ENCODE data around the gene ATAD5. TPM values are rescaled to one million over a fixed set of nuclear protein-coding genes. Genes with fewer than 3 reads are reported as not detected.

The ATAD5 gene
- total and polyA plus RNA-seq, 2 of the 13 experiments (the other 11 are each of a cell fraction or from before 2014, with no cell fraction given) = 1.8 to 10.7 TPM

GRCh38 chr17:30824356-30825145 is 7.2 kb upstream of the ATAD5 start, which contains the start of gene CRLF3 (continued):
- TF ChIP-seq ZNF670 (CRISPR knock-in tag; IDR thresholded peaks at IDR 0.05; ENCODE audit: borderline replicate concordance) (0 out of 2 replicates have a peak, but pooled peaks have one; percentile 85), ETV5 (CRISPR knock-in tag; IDR thresholded peaks at IDR 0.05; ENCODE audit: borderline replicate concordance) (peak; percentile 51), FOXC1 (CRISPR knock-in tag; IDR thresholded peaks at IDR 0.05; ENCODE audit: borderline replicate concordance) (peak; percentile 59; the same call in 1 of the 2 replicates), MXD3 (CRISPR knock-in tag; IDR thresholded peaks at IDR 0.05) (no peak), NFE2 (CRISPR knock-in tag; IDR thresholded peaks at IDR 0.05) (no peak), ELF1 (CRISPR knock-in tag; IDR thresholded peaks at IDR 0.05) (peak; percentile 63; the same call in 1 of the 2 replicates), GLI4 (CRISPR knock-in tag; IDR thresholded peaks at IDR 0.05; ENCODE audit: borderline replicate concordance) (no peak), ZNF652 (CRISPR knock-in tag; IDR thresholded peaks at IDR 0.05; ENCODE audit: borderline replicate concordance, low read depth) (no peak), ZNF326 (CRISPR knock-in tag; IDR thresholded peaks at IDR 0.05; ENCODE audit: borderline replicate concordance) (no peak), HDAC2 (CRISPR knock-in tag; IDR thresholded peaks at IDR 0.05) (peak; percentile 37), TEAD3 (CRISPR knock-in tag; optimal IDR thresholded peaks at IDR 0.05; ENCODE audit: borderline replicate concordance) (peak; percentile 32), SNAPC2 (CRISPR knock-in tag; IDR thresholded peaks at IDR 0.05) (no peak), NBN (conservative IDR thresholded peaks at IDR 0.05) (no peak), U2AF1 (optimal IDR thresholded peaks at IDR 0.05; ENCODE audit: low read depth, low read length) (no peak), ZSCAN31 (CRISPR knock-in tag; IDR thresholded peaks at IDR 0.05; ENCODE audit: low read depth) (peak; percentile 50; the same call in 1 of the 2 replicates), BCL3 (CRISPR knock-in tag; IDR thresholded peaks at IDR 0.05) (peak; percentile 18; the same call in 1 of the 2 replicates), FOXA3 (CRISPR knock-in tag; IDR thresholded peaks at IDR 0.05) (peak; percentile 28; the same call in 1 of the 2 replicates), ZNF713 (CRISPR knock-in tag; IDR thresholded peaks at IDR 0.05) (no peak), ZNF337 (CRISPR knock-in tag; IDR thresholded peaks at IDR 0.05; ENCODE audit: borderline replicate concordance, low read depth) (no peak), ZFP37 (CRISPR knock-in tag; IDR thresholded peaks at IDR 0.05; ENCODE audit: borderline replicate concordance) (no peak), ZNF550 (CRISPR knock-in tag; IDR thresholded peaks at IDR 0.05; ENCODE audit: borderline replicate concordance) (no peak), ZNF501 (CRISPR knock-in tag; IDR thresholded peaks at IDR 0.05) (no peak), PHB2 (IDR thresholded peaks at IDR 0.05; ENCODE audit: partially characterized antibody) (no peak), ETS1 (CRISPR knock-in tag; IDR thresholded peaks at IDR 0.05) (no peak), HOXA9 (CRISPR knock-in tag; IDR thresholded peaks at IDR 0.05; ENCODE audit: borderline replicate concordance) (no peak), FOXP4 (CRISPR knock-in tag; IDR thresholded peaks at IDR 0.05) (no peak), ZNF331 (CRISPR knock-in tag; IDR thresholded peaks at IDR 0.05) (peak; percentile 61; the same call in 1 of the 2 replicates)

All from HepG2 (cell line).